SK-N-SH (cell line): ENCODE results near the gene ENTREP3. TPM values are rescaled to one million over a fixed set of nuclear protein-coding genes. Genes with fewer than 3 reads are reported as not detected.
"Not testable (repeated sequence)": the region's sequence is repeated elsewhere in the genome, so short reads cannot be mapped to it uniquely, and the experiment has no call there.

Experiments
- CTCF ChIA-PET: fragments of 300-600, 350-600 bp; formaldehyde crosslinking; extraction: SDS; loops from one replicate; lab custom pipeline; 2021; lab: Yijun Ruan, JAX
- POLR2A ChIA-PET: fragments of 350-600 bp; sonication (Branson Sonifier 250); formaldehyde crosslinking; extraction: SDS; loops from one replicate; lab custom pipeline; 2020; ENCODE audit warnings: antibody characterized with exemption, inconsistent platforms; lab: Yijun Ruan, JAX
- DNase-seq: peaks from one replicate; pipeline ENCODE4 v3.0.0; 2012
- H2AFZ ChIP-seq: fragments of 200-600 bp; sonication (generic); 2 replicates; pipeline ENCODE4 v1.8.1; 2016; ENCODE audit warnings: antibody characterized with exemption, mild to moderate bottlenecking, low read depth
- H3F3A ChIP-seq: fragments of 200-600 bp; sonication (generic); replicated peaks from 2 replicates; pipeline ENCODE3; 2016; ENCODE audit warnings: antibody characterized with exemption, mild to moderate bottlenecking; ENCODE audit not compliant: insufficient read depth
- H3K27ac ChIP-seq, 2 experiments: fragments of 200-500 bp in 1 of 2; fragments of 200-600 bp in 1 of 2; sonication (Bioruptor generic) in 1 of 2; sonication (generic), shearing (Covaris generic) in 1 of 2; 2 replicates each; pipeline versions ENCODE4 v1.5.1 to v1.6.1; 2014 to 2016; ENCODE audit warnings: low read depth in 2 of 2, inconsistent platforms in 1 of 2, low read length in 1 of 2, mild to moderate bottlenecking in 1 of 2, mixed read lengths in 1 of 2
- H3K27me3 ChIP-seq: fragments of 200-600 bp; sonication (generic), shearing (Covaris generic); 2 replicates; pipeline ENCODE4 v1.6.1; 2016; ENCODE audit warnings: mixed run types; ENCODE audit not compliant: insufficient read depth
- H3K36me3 ChIP-seq, 2 experiments: fragments of 200-500 bp in 1 of 2; fragments of 200-600 bp in 1 of 2; sonication (Bioruptor generic) in 1 of 2; sonication (generic) in 1 of 2; replicated peaks in 1 of 2; 2 replicates each; pipeline versions ENCODE3 to v1.5.1; 2014 to 2016; ENCODE audit warnings: low read length in 1 of 2, mild to moderate bottlenecking in 1 of 2; ENCODE audit not compliant: insufficient read depth in 2 of 2, control insufficient read depth in 1 of 2
- H3K4me1 ChIP-seq, 2 experiments: fragments of 200-500 bp in 1 of 2; fragments of 200-600 bp in 1 of 2; sonication (Bioruptor generic) in 1 of 2; sonication (generic), shearing (Covaris generic) in 1 of 2; 2 replicates each; pipeline versions ENCODE4 v1.5.1 to v1.6.1; 2014 to 2016; ENCODE audit warnings: low read depth in 1 of 2, low read length in 1 of 2, mixed run types in 1 of 2; ENCODE audit not compliant: insufficient read depth in 2 of 2, control insufficient read depth in 1 of 2
- H3K4me2 ChIP-seq: fragments of 200-600 bp; sonication (generic), shearing (Covaris generic); 2 replicates; pipeline ENCODE4 v1.6.1; 2017; ENCODE audit warnings: mixed run types
- H3K4me3 ChIP-seq, 2 experiments: fragments of 200-500 bp in 1 of 2; fragments of 200-600 bp in 1 of 2; sonication (Bioruptor generic) in 1 of 2; sonication (generic), shearing (Covaris generic) in 1 of 2; 2 replicates each; pipeline versions ENCODE4 v1.5.1 to v1.8.1; 2014 to 2016; ENCODE audit warnings: low read depth in 2 of 2, inconsistent platforms in 1 of 2, low read length in 1 of 2, mild to moderate bottlenecking in 1 of 2, mixed read lengths in 1 of 2, moderate library complexity in 1 of 2
- H3K79me2 ChIP-seq: fragments of 200-600 bp; sonication (generic); 2 replicates; pipeline ENCODE4 v1.8.1; 2017; ENCODE audit warnings: mild to moderate bottlenecking; ENCODE audit not compliant: insufficient read depth
- H3K9ac ChIP-seq: fragments of 200-600 bp; sonication (generic); 2 replicates; pipeline ENCODE4 v1.6.1; 2017; ENCODE audit warnings: mixed run types
- H3K9me2 ChIP-seq: fragments of 200-600 bp; sonication (generic); 2 replicates; pipeline ENCODE4 v1.6.1; 2017; ENCODE audit warnings: mixed run types
- H3K9me3 ChIP-seq: fragments of 200-600 bp; sonication (generic); 2 replicates; pipeline ENCODE4 v1.6.1; 2017; ENCODE audit warnings: mixed run types, mild to moderate bottlenecking, moderate library complexity
- H4K20me1 ChIP-seq: fragments of 200-600 bp; sonication (generic); 2 replicates; pipeline ENCODE4 v1.6.1; 2017; ENCODE audit warnings: mild to moderate bottlenecking, mixed run types; ENCODE audit not compliant: insufficient read depth
- ELF1 ChIP-seq: IDR thresholded peaks from 2 replicates; pipeline ENCODE4 v1.4.0; 2012
- GATA2 ChIP-seq: sonication (generic); formaldehyde crosslinking; IDR thresholded peaks from 2 replicates; pipeline ENCODE4 v1.5.0; 2020; ENCODE audit warnings: mild to moderate bottlenecking, missing genetic modification reagents
- MXI1 ChIP-seq: IDR thresholded peaks from 2 replicates; pipeline ENCODE4 v1.6.1; 2012; ENCODE audit warnings: mild to moderate bottlenecking, low read depth, low read length, improper control_type of control experiment
- NFIC ChIP-seq: IDR thresholded peaks from 2 replicates; pipeline ENCODE4 v1.4.0; 2012; ENCODE audit warnings: borderline replicate concordance
- RAD21 ChIP-seq: IDR thresholded peaks from 2 replicates; pipeline ENCODE4 v1.6.1; 2012; ENCODE audit warnings: mild to moderate bottlenecking, low read length
- RCOR1 ChIP-seq: fragments of 150-350 bp; IDR thresholded peaks from 2 replicates; pipeline ENCODE4 v1.6.1; 2017; ENCODE audit warnings: antibody characterized with exemption, low read length
- TAF1 ChIP-seq: IDR thresholded peaks from 2 replicates; pipeline ENCODE4 v1.6.1; 2012; ENCODE audit warnings: low read depth, mild to moderate bottlenecking, low read length, moderate library complexity, borderline replicate concordance
- YY1 ChIP-seq: IDR thresholded peaks from 2 replicates; pipeline ENCODE4 v1.4.0; 2012; ENCODE audit warnings: low read depth, mild to moderate bottlenecking
- WGBS: methylation state at CpG from one replicate; pipeline ENCODE4 v1.1.6; 2017; ENCODE audit warnings: low lambda C conversion rate; 5-methylcytosine and 5-hydroxymethylcytosine counted together
- polyA plus RNA-seq, 3 experiments: library from polyadenylated mRNA; depleted of rRNA; stranded (reverse); fragments of >200 nt; gene quantifications; 2 replicates each; pipeline ENCODE4 v1.2.3, GENCODE V29; 2012
- TF ChIP-seq, protein P1 (sequence below): IDR thresholded peaks from 2 replicates; pipeline ENCODE4 v1.4.0; 2012; ENCODE audit warnings: low read depth, borderline replicate concordance
- TF ChIP-seq, protein P2 (sequence below): fragments of 200-600 bp; sonication (generic); IDR thresholded peaks from 2 replicates; pipeline ENCODE4 v1.6.1; 2017; ENCODE audit warnings: antibody characterized with exemption, mild to moderate bottlenecking, moderate library complexity
- TF ChIP-seq, protein P3 (sequence below): IDR thresholded peaks from 2 replicates; pipeline ENCODE4 v1.4.0; 2012; ENCODE audit warnings: low read depth, borderline replicate concordance
- TF ChIP-seq, protein P4 (sequence below): IDR thresholded peaks from 2 replicates; pipeline ENCODE4 v1.4.0; 2012; ENCODE audit warnings: low read depth
- TF ChIP-seq, protein P5 (sequence below): fragments of 150-350 bp; IDR thresholded peaks from 2 replicates; pipeline ENCODE4 v1.6.1; 2017; ENCODE audit warnings: antibody characterized with exemption, low read length, low read depth, borderline replicate concordance

Gene ENTREP3
- polyA plus RNA-seq, 1 of the 3 experiments (the other 2 are of a cell fraction) = 30.6 TPM

DNA sequence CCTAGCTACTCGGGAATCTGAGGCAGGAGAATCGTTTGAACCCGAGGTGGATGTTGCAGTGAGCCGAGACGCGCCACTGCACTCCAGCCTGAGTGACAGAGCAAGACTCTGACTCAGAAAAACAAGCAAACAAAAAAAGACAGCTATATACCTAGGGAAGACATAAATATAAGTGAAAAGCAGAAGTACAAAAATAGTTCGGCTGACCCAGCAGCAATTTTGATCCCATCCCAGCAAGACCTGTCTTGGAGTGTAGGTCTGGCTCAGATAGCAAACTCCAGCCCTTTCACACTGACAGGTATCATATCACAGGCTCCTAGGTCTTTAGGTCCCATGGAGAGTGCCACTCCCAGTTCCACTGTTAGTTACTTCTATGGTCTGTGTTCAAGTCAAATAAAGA lies 32.2 kb downstream of the ENTREP3 start (continued):
- no peak for TF ChIP-seq RCOR1
- TF ChIP-seq NFIC = no peak
- no peak for TF ChIP-seq TAF1
- TF ChIP-seq RAD21 = no peak
- TF ChIP-seq, protein P1, sequence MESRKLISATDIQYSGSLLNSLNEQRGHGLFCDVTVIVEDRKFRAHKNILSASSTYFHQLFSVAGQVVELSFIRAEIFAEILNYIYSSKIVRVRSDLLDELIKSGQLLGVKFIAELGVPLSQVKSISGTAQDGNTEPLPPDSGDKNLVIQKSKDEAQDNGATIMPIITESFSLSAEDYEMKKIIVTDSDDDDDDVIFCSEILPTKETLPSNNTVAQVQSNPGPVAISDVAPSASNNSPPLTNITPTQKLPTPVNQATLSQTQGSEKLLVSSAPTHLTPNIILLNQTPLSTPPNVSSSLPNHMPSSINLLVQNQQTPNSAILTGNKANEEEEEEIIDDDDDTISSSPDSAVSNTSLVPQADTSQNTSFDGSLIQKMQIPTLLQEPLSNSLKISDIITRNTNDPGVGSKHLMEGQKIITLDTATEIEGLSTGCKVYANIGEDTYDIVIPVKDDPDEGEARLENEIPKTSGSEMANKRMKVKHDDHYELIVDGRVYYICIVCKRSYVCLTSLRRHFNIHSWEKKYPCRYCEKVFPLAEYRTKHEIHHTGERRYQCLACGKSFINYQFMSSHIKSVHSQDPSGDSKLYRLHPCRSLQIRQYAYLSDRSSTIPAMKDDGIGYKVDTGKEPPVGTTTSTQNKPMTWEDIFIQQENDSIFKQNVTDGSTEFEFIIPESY = no peak
- TF ChIP-seq, protein P2, sequence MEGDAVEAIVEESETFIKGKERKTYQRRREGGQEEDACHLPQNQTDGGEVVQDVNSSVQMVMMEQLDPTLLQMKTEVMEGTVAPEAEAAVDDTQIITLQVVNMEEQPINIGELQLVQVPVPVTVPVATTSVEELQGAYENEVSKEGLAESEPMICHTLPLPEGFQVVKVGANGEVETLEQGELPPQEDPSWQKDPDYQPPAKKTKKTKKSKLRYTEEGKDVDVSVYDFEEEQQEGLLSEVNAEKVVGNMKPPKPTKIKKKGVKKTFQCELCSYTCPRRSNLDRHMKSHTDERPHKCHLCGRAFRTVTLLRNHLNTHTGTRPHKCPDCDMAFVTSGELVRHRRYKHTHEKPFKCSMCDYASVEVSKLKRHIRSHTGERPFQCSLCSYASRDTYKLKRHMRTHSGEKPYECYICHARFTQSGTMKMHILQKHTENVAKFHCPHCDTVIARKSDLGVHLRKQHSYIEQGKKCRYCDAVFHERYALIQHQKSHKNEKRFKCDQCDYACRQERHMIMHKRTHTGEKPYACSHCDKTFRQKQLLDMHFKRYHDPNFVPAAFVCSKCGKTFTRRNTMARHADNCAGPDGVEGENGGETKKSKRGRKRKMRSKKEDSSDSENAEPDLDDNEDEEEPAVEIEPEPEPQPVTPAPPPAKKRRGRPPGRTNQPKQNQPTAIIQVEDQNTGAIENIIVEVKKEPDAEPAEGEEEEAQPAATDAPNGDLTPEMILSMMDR = no peak

DNA sequence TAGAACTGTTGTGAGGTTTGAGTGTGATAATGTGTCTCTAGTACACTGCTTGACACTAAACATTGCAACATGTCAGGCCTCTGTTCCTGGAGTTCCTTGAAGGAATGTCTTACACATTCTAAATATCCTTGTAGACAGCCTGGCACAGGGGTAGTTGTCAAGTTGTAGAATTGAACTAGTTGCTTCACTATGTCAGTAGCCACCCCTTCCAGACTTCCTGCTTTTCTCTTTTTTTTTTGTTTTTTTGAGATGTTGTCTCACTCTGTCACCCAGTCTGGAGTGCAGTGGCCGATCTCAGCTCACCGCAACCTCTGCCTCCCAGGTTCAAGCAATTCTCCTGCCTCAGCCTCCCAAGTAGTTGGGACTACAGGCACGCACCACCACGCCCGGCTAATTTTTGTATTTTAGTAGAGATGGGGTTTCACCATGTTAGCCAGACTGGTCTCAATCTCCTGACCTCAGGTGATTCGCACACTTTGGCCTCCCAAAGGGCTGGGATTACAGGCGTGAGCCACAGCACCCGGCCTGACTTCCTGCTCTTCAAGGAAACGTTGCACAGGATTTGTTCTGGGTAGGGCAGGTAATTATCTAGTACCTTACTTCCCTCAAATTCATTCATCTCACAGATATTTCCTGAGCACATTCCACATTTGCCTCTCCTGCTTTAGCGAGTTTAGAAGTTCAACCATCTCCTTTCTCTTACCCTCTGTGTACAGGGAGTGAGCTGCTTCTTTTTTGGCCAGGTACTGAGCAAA lies 34.9 kb downstream of the ENTREP3 start:
- POLR2A ChIA-PET, H3K9ac ChIP-seq, H3K27ac ChIP-seq, H3K9me3 ChIP-seq, H4K20me1 ChIP-seq, H3K4me3 ChIP-seq, H3K4me2 ChIP-seq, H3K27me3 ChIP-seq, H3K36me3 ChIP-seq, H3K9me2 ChIP-seq, DNase-seq: not testable (repeated sequence)
- H3F3A ChIP-seq = peaks cover 23% of the 10 kb centered on the region
- H3K79me2 ChIP-seq = peaks cover 11% of the 10 kb centered on the region; the same call in 1 of the 2 replicates
- 0 out of 2 replicates have a peak overlapping the region, but pooled peaks have one; percentile 76 for H2AFZ ChIP-seq
- H3K4me1 ChIP-seq = peaks cover 2 to 14% of the 10 kb centered on the region in 2 experiments; a peak in 3 of 4 replicates
- CTCF ChIA-PET = interaction anchor here (1.6 to 2.7 kb wide), 2 partner anchors 13 to 30 kb away, joined by 9 read pairs; partner anchors contain the start of gene THBS3
- 92% methylated on average over 10 of the region's 10 CpGs for WGBS

DNA sequence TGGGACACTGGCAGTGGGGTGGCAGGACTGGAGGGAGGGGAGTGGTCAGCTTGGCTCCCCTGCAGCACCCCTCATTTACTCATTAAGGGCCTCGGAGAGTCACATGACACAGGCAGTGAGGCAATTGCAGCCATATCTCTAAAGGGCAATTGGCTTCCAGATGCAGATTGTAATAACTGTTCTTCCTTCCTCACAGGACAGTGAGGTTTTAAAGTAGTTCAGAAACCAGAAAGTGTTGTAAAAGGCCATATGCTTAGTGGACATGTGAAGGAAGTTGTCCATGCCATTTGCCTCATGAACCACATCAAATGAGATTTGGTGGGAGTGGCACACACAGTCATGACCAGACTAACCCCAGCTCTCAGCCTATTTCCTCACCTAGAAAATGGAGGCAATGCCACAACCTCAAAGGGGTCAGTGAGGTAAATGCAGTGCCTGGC lies 35.7 kb downstream of the ENTREP3 start:
- POLR2A ChIA-PET = interaction anchor here (0.6 to 2.6 kb wide), 4 partner anchors 10 to 436 kb away, joined by 3 to 11 read pairs (median 4); partner anchors contain the start of genes MTX1 and THBS3
- H3K4me2 ChIP-seq = no peak overlapping the region; the same call in 1 of the 2 replicates
- WGBS = 11% methylated on average over 1 of the region's 1 CpG

More for the DNA sequence above, 35.7 kb downstream of the ENTREP3 start:
- H4K20me1 ChIP-seq = no peaks in the 10 kb centered on the region
- peaks cover 16% of the 10 kb centered on the region for H3F3A ChIP-seq
- H2AFZ ChIP-seq = peak overlapping the region; percentile 76; the same call in 1 of the 2 replicates
- H3K4me3 ChIP-seq = no peak overlapping the region; a peak in 1 of 4 replicates
- CTCF ChIA-PET = interaction anchor here (0.6 to 2.7 kb wide), 5 partner anchors 10 to 130 kb away, joined by 3 to 9 read pairs (median 6); partner anchors contain the start of gene THBS3
- TF ChIP-seq ELF1 (0 out of 2 replicates have a peak, but pooled peaks have one; percentile 16), YY1 (peak; percentile 93), GATA2 (no peak), MXI1 (peak; percentile 8; the same call in 1 of the 2 replicates)
- TF ChIP-seq, protein P3, sequence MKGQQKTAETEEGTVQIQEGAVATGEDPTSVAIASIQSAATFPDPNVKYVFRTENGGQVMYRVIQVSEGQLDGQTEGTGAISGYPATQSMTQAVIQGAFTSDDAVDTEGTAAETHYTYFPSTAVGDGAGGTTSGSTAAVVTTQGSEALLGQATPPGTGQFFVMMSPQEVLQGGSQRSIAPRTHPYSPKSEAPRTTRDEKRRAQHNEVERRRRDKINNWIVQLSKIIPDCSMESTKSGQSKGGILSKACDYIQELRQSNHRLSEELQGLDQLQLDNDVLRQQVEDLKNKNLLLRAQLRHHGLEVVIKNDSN = peak; percentile 92
- TF ChIP-seq, protein P4, sequence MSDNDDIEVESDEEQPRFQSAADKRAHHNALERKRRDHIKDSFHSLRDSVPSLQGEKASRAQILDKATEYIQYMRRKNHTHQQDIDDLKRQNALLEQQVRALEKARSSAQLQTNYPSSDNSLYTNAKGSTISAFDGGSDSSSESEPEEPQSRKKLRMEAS = no peak
- TF ChIP-seq, protein P5, sequence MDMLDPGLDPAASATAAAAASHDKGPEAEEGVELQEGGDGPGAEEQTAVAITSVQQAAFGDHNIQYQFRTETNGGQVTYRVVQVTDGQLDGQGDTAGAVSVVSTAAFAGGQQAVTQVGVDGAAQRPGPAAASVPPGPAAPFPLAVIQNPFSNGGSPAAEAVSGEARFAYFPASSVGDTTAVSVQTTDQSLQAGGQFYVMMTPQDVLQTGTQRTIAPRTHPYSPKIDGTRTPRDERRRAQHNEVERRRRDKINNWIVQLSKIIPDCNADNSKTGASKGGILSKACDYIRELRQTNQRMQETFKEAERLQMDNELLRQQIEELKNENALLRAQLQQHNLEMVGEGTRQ = peak; percentile 82
- peaks cover 0 to 14% of the 10 kb centered on the region in 2 experiments; a peak in 2 of 4 replicates for H3K4me1 ChIP-seq
- H3K27ac ChIP-seq = peak overlapping the region in 1 of 2 experiments; percentile 71; a peak in 1 of 4 replicates
- DNase-seq = peak; percentile 67
- H3K79me2 ChIP-seq = peaks cover 9% of the 10 kb centered on the region; the same call in 1 of the 2 replicates
- H3K27me3 ChIP-seq = no peaks in the 10 kb centered on the region
- no peaks in the 10 kb centered on the region for H3K9me2 ChIP-seq
- no peak overlapping the region; the same call in 1 of the 2 replicates for H3K9ac ChIP-seq
- no peaks in the 10 kb centered on the region for H3K9me3 ChIP-seq
- peaks cover 0 to 7% of the 10 kb centered on the region in 2 experiments for H3K36me3 ChIP-seq
